Measurements from ENCODE around the gene IGF2BP2.

DNA sequence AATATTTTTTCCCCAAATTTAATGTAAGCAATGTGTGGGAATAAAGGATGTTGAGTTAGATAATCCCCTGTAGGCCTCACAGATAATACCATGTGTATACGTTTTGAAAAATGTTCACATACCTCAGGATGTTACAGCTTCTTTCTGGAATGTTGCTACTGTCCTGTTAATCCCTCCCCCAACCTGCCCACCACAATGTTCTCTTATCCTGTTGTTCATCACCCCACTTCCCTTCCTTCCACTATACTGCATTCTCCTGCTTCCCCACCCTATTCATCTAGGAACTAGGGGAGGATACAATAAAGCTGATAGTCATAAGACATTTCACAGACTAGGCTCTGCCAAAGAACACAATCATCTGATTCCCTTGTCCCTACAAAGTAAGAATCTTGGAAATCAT lies 92.1 kb downstream of the IGF2BP2 start:
- TF ChIP-seq POLR2A (IDR thresholded peaks at IDR 0.05; ENCODE audit: low read depth, low read length) (no peak), POLR2AphosphoS5 (IDR thresholded peaks at IDR 0.05; ENCODE audit: low read depth, low read length) (no peak), TAF1 (IDR thresholded peaks at IDR 0.05; ENCODE audit: low read depth, low read length) (no peak), PAX5 (IDR thresholded peaks at IDR 0.05; ENCODE audit: insufficient read depth, low read length, severe bottlenecking) (no peak)

All from GM12891 (cell line).